NT2/D1 (cell line): ENCODE results near the gene AHR.

Experiments used
- DNase-seq: peaks from one replicate; pipeline ENCODE4 v3.0.0-alpha.2; 2011; ENCODE audit warnings: low read depth, low spot score
- H3K27me3 ChIP-seq: 2 replicates; pipeline ENCODE4 v1.6.0; 2011; ENCODE audit warnings: mild to moderate bottlenecking; ENCODE audit not compliant: insufficient read length, insufficient read depth
- H3K36me3 ChIP-seq: 2 replicates; pipeline ENCODE4 v1.6.1; 2011; ENCODE audit warnings: mild to moderate bottlenecking, low read length, mixed read lengths; ENCODE audit not compliant: insufficient read depth, insufficient read length
- H3K4me1 ChIP-seq: 2 replicates; pipeline ENCODE4 v1.5.1; 2011; ENCODE audit not compliant: insufficient read depth, insufficient read length
- H3K4me3 ChIP-seq: 2 replicates; pipeline ENCODE4 v1.5.1; 2011; ENCODE audit warnings: low read depth; ENCODE audit not compliant: insufficient read length
- H3K9ac ChIP-seq: 2 replicates; pipeline ENCODE4 v1.6.0; 2011; ENCODE audit warnings: low read depth; ENCODE audit not compliant: insufficient read length
- H3K9me3 ChIP-seq: 2 replicates; pipeline ENCODE4 v1.5.1; 2011; ENCODE audit warnings: mild to moderate bottlenecking, low read length; ENCODE audit not compliant: insufficient read depth
- SUZ12 ChIP-seq: IDR thresholded peaks from 2 replicates; pipeline ENCODE4 v1.6.1; 2011; ENCODE audit not compliant: insufficient read length, insufficient read depth; ENCODE audit errors: extremely low read depth
- YY1 ChIP-seq: IDR thresholded peaks from 2 replicates; pipeline ENCODE4 v1.6.1; 2011; ENCODE audit not compliant: insufficient read length, insufficient read depth
- ZNF274 ChIP-seq: IDR thresholded peaks from 2 replicates; pipeline ENCODE4 v1.6.1; 2011; ENCODE audit warnings: mild to moderate bottlenecking, low read depth, low read length

Gene AHR

DNA sequence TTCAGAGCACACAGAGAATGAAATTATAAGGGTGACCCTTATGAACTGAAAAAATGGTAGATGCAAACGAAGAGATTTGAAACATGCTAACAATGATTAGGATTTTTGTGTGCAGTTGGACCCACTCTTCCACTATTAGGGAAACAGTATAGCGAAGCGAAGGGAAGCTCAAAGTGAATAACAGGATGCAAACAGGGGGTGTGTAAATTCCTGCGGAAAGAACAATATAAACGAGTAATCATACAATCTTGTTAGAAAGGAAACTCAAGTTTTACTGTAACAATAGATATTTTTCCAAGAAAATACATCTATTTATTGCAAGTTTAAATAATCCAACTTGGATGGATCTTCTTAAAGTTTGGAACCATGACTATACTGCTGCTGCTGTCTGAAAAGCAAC is 14.7 kb downstream of the AHR start:
- H3K27me3 ChIP-seq: no peaks in the 10 kb centered on the region
- H3K9ac ChIP-seq: no peak overlapping the region
- DNase-seq: no peak
- no peaks in the 10 kb centered on the region for H3K9me3 ChIP-seq
- no peaks in the 10 kb centered on the region for H3K4me1 ChIP-seq
- H3K4me3 ChIP-seq: no peak overlapping the region
- no peak for TF ChIP-seq SUZ12
- no peak for TF ChIP-seq YY1
- no peak for TF ChIP-seq ZNF274
- no peaks in the 10 kb centered on the region for H3K36me3 ChIP-seq

GRCh38 chr7:17315974-17316373 is 17.5 kb downstream of the AHR start:
- no peak for DNase-seq
- H3K9ac ChIP-seq: no peak overlapping the region
- H3K4me3 ChIP-seq: no peak overlapping the region
- no peak for TF ChIP-seq ZNF274
- TF ChIP-seq SUZ12: no peak
- no peak for TF ChIP-seq YY1
- no peaks in the 10 kb centered on the region for H3K27me3 ChIP-seq
- H3K9me3 ChIP-seq: no peaks in the 10 kb centered on the region
- H3K36me3 ChIP-seq: no peaks in the 10 kb centered on the region
- H3K4me1 ChIP-seq: no peaks in the 10 kb centered on the region

DNA sequence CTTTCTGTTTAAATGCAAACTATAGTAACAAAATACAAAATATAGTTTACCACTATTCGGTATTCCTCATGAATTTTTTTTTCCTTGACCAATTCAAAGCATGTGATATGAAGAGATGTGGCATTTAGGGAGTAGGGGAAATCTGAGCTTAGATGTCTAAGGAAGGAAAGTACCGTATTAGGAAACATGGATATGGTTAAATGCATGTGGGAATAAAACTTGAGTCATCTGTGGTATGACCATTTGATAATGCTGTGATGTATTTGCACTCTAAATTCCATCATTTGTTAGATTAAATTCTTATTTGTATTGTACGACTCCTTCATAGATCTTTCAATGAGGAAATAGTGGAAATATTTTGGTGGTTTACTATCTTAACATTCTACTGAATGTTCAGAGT is 19.7 kb downstream of the AHR start:
- H3K4me1 ChIP-seq: no peaks in the 10 kb centered on the region
- H3K4me3 ChIP-seq: no peak overlapping the region
- H3K9ac ChIP-seq: no peak overlapping the region
- DNase-seq: no peak
- H3K36me3 ChIP-seq: no peaks in the 10 kb centered on the region
- no peaks in the 10 kb centered on the region for H3K9me3 ChIP-seq
- no peak for TF ChIP-seq ZNF274
- TF ChIP-seq SUZ12: no peak
- no peak for TF ChIP-seq YY1
- H3K27me3 ChIP-seq: no peaks in the 10 kb centered on the region

- H3K9me3 ChIP-seq: no peaks in the 10 kb centered on the region
- TF ChIP-seq SUZ12 (no peak), YY1 (no peak), ZNF274 (no peak)
- H3K4me3 ChIP-seq: no peak overlapping the region
- H3K27me3 ChIP-seq: no peaks in the 10 kb centered on the region
- H3K9ac ChIP-seq: no peak overlapping the region
- no peaks in the 10 kb centered on the region for H3K4me1 ChIP-seq
- no peak for DNase-seq
- no peaks in the 10 kb centered on the region for H3K36me3 ChIP-seq
Measured at GRCh38 chr7:17319164-17320101, 21.0 kb downstream of the AHR start.

- DNase-seq: no peak
- Histone ChIP-seq H3K4me3 (no peak overlapping the region), H3K4me1 (no peaks in the 10 kb centered on the region), H3K36me3 (no peaks in the 10 kb centered on the region), H3K9ac (no peak overlapping the region), H3K27me3 (no peaks in the 10 kb centered on the region), H3K9me3 (no peaks in the 10 kb centered on the region)
- TF ChIP-seq SUZ12: no peak
- no peak for TF ChIP-seq ZNF274
- no peak for TF ChIP-seq YY1
Measured at GRCh38 chr7:17320102-17320497, 21.6 kb downstream of the AHR start.

DNA sequence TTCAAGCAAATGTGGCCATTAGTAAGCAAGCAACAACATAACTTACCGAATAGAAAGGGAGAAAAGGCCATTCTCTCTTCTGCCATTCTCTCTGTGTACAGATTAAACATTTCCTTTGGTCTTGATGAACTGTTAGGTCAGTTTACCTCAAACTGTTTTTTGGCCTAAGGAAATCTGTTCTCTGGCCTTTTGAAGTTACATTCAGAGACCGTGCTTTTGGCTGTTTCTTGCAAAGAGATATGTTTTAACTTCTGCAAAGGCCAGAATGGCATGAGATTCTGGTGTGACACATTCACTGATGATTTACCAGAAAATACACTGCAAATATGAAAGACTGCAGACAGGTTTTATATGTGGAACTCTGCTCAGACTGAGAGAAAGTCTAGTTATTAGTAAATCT is 22.2 kb downstream of the AHR start:
- no peaks in the 10 kb centered on the region for H3K4me1 ChIP-seq
- TF ChIP-seq SUZ12 (no peak), ZNF274 (no peak), YY1 (no peak)
- H3K9ac ChIP-seq: no peak overlapping the region
- H3K27me3 ChIP-seq: no peaks in the 10 kb centered on the region
- DNase-seq: no peak
- H3K9me3 ChIP-seq: no peaks in the 10 kb centered on the region
- no peaks in the 10 kb centered on the region for H3K36me3 ChIP-seq
- H3K4me3 ChIP-seq: no peak overlapping the region

DNA sequence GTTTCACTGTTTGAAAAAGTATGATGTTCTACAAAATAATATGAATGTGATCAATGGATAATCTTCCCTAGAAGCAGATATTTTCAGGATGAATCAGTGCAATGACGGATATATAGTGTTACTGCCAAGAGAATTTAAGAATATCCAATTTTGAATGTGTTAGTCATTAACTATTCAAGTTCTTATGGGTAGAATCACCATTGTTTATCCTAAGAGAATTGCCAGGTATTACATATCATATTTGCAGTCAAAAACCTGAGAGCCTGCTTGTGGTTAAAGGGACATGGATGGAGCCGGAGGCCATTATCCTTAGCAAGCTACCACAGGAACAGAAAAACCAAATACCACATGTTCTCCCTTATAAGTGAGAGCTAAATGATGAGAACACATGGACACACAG is 26.9 kb downstream of the AHR start:
- H3K4me1 ChIP-seq: no peaks in the 10 kb centered on the region
- no peak for DNase-seq
- H3K36me3 ChIP-seq: no peaks in the 10 kb centered on the region
- TF ChIP-seq ZNF274 (no peak), YY1 (no peak), SUZ12 (no peak)
- no peak overlapping the region for H3K9ac ChIP-seq
- H3K9me3 ChIP-seq: no peaks in the 10 kb centered on the region
- H3K4me3 ChIP-seq: no peak overlapping the region
- no peaks in the 10 kb centered on the region for H3K27me3 ChIP-seq
